Measurements from ENCODE around the gene ABI3BP.

ABI3BP gene

GRCh38 chr3:100761951-100762350 is 231.3 kb downstream of the ABI3BP start:
- H2AFZ ChIP-seq (ENCODE audit: low read length, unreplicated experiment) = no peak overlapping the region
- H3K36me3 ChIP-seq (ENCODE audit: insufficient read depth, low read length) = no peaks in the 10 kb centered on the region; the same call in none of the 2 replicates
- no peaks in the 10 kb centered on the region for H3K79me2 ChIP-seq (ENCODE audit: control insufficient read depth, insufficient read depth, low read length, unreplicated experiment)
- H3K4me3 ChIP-seq (ENCODE audit: low read depth, low read length) = no peak overlapping the region
- no peaks in the 10 kb centered on the region for H3K27me3 ChIP-seq (ENCODE audit: insufficient read depth, low read length)
- peaks cover 10% of the 10 kb centered on the region for H3K4me1 ChIP-seq (ENCODE audit: control insufficient read depth, insufficient read depth, low read length, unreplicated experiment)
- no peak overlapping the region for H3K27ac ChIP-seq (ENCODE audit: low read depth, low read length)

- no peaks in the 10 kb centered on the region for H3K27me3 ChIP-seq (ENCODE audit: insufficient read depth, low read length)
- no peaks in the 10 kb centered on the region for H3K79me2 ChIP-seq (ENCODE audit: control insufficient read depth, insufficient read depth, low read length, unreplicated experiment)
- peaks cover 10% of the 10 kb centered on the region for H3K4me1 ChIP-seq (ENCODE audit: control insufficient read depth, insufficient read depth, low read length, unreplicated experiment)
- no peak overlapping the region for H3K27ac ChIP-seq (ENCODE audit: low read depth, low read length)
- no peaks in the 10 kb centered on the region; the same call in none of the 2 replicates for H3K36me3 ChIP-seq (ENCODE audit: insufficient read depth, low read length)
- H3K4me3 ChIP-seq (ENCODE audit: low read depth, low read length) = no peak overlapping the region
- H2AFZ ChIP-seq (ENCODE audit: low read length, unreplicated experiment) = no peak overlapping the region
Measured at GRCh38 chr3:100761211-100761942, 231.8 kb downstream of the ABI3BP start.

- Histone ChIP-seq H2AFZ (ENCODE audit: low read length, unreplicated experiment) (no peak overlapping the region), H3K79me2 (ENCODE audit: control insufficient read depth, insufficient read depth, low read length, unreplicated experiment) (no peaks in the 10 kb centered on the region), H3K27me3 (ENCODE audit: insufficient read depth, low read length) (no peaks in the 10 kb centered on the region), H3K27ac (ENCODE audit: low read depth, low read length) (no peak overlapping the region), H3K4me1 (ENCODE audit: control insufficient read depth, insufficient read depth, low read length, unreplicated experiment) (peaks cover 10% of the 10 kb centered on the region), H3K4me3 (ENCODE audit: low read depth, low read length) (peak overlapping the region; percentile 21), H3K36me3 (ENCODE audit: insufficient read depth, low read length) (no peaks in the 10 kb centered on the region; the same call in 1 of the 2 replicates)
Measured at GRCh38 chr3:100760377-100760776, 232.8 kb downstream of the ABI3BP start.

- Histone ChIP-seq H3K79me2 (ENCODE audit: control insufficient read depth, insufficient read depth, low read length, unreplicated experiment) (no peaks in the 10 kb centered on the region), H3K4me1 (ENCODE audit: control insufficient read depth, insufficient read depth, low read length, unreplicated experiment) (peaks cover 10% of the 10 kb centered on the region), H3K27me3 (ENCODE audit: insufficient read depth, low read length) (no peaks in the 10 kb centered on the region), H2AFZ (ENCODE audit: low read length, unreplicated experiment) (no peak overlapping the region), H3K4me3 (ENCODE audit: low read depth, low read length) (peak overlapping the region; percentile 21; the same call in 1 of the 2 replicates), H3K36me3 (ENCODE audit: insufficient read depth, low read length) (peaks cover under 1% of the 10 kb centered on the region; the same call in 1 of the 2 replicates), H3K27ac (ENCODE audit: low read depth, low read length) (no peak overlapping the region)
Measured at GRCh38 chr3:100759950-100760349, 233.3 kb downstream of the ABI3BP start.

- H2AFZ ChIP-seq (ENCODE audit: low read length, unreplicated experiment) = no peak overlapping the region
- peaks cover 7% of the 10 kb centered on the region; the same call in 1 of the 2 replicates for H3K36me3 ChIP-seq (ENCODE audit: insufficient read depth, low read length)
- peaks cover 10% of the 10 kb centered on the region for H3K4me1 ChIP-seq (ENCODE audit: control insufficient read depth, insufficient read depth, low read length, unreplicated experiment)
- H3K27ac ChIP-seq (ENCODE audit: low read depth, low read length) = no peak overlapping the region
- no peaks in the 10 kb centered on the region for H3K27me3 ChIP-seq (ENCODE audit: insufficient read depth, low read length)
- H3K79me2 ChIP-seq (ENCODE audit: control insufficient read depth, insufficient read depth, low read length, unreplicated experiment) = no peaks in the 10 kb centered on the region
- H3K4me3 ChIP-seq (ENCODE audit: low read depth, low read length) = no peak overlapping the region
Measured at GRCh38 chr3:100759159-100759558, 234.1 kb downstream of the ABI3BP start.

- H3K27me3 ChIP-seq (ENCODE audit: insufficient read depth, low read length) = no peaks in the 10 kb centered on the region
- no peak overlapping the region for H3K27ac ChIP-seq (ENCODE audit: low read depth, low read length)
- no peak overlapping the region for H2AFZ ChIP-seq (ENCODE audit: low read length, unreplicated experiment)
- peaks cover 23% of the 10 kb centered on the region for H3K36me3 ChIP-seq (ENCODE audit: insufficient read depth, low read length)
- no peaks in the 10 kb centered on the region for H3K79me2 ChIP-seq (ENCODE audit: control insufficient read depth, insufficient read depth, low read length, unreplicated experiment)
- H3K4me3 ChIP-seq (ENCODE audit: low read depth, low read length) = no peak overlapping the region
- peaks cover 10% of the 10 kb centered on the region for H3K4me1 ChIP-seq (ENCODE audit: control insufficient read depth, insufficient read depth, low read length, unreplicated experiment)
Measured at GRCh38 chr3:100756441-100756840, 236.8 kb downstream of the ABI3BP start.

- Histone ChIP-seq H3K27me3 (ENCODE audit: insufficient read depth, low read length) (no peaks in the 10 kb centered on the region), H3K4me3 (ENCODE audit: low read depth, low read length) (no peak overlapping the region), H3K79me2 (ENCODE audit: control insufficient read depth, insufficient read depth, low read length, unreplicated experiment) (no peaks in the 10 kb centered on the region), H3K36me3 (ENCODE audit: insufficient read depth, low read length) (peaks cover 35% of the 10 kb centered on the region), H2AFZ (ENCODE audit: low read length, unreplicated experiment) (no peak overlapping the region), H3K4me1 (ENCODE audit: control insufficient read depth, insufficient read depth, low read length, unreplicated experiment) (peaks cover 5% of the 10 kb centered on the region), H3K27ac (ENCODE audit: low read depth, low read length) (no peak overlapping the region)
Measured at GRCh38 chr3:100754563-100755334, 238.5 kb downstream of the ABI3BP start.

- H3K4me1 ChIP-seq (ENCODE audit: control insufficient read depth, insufficient read depth, low read length, unreplicated experiment) = no peaks in the 10 kb centered on the region
- H3K79me2 ChIP-seq (ENCODE audit: control insufficient read depth, insufficient read depth, low read length, unreplicated experiment) = no peaks in the 10 kb centered on the region
- H3K4me3 ChIP-seq (ENCODE audit: low read depth, low read length) = no peak overlapping the region
- no peak overlapping the region for H2AFZ ChIP-seq (ENCODE audit: low read length, unreplicated experiment)
- peaks cover 43% of the 10 kb centered on the region for H3K36me3 ChIP-seq (ENCODE audit: insufficient read depth, low read length)
- no peak overlapping the region for H3K27ac ChIP-seq (ENCODE audit: low read depth, low read length)
- no peaks in the 10 kb centered on the region for H3K27me3 ChIP-seq (ENCODE audit: insufficient read depth, low read length)
Measured at GRCh38 chr3:100753846-100754245, 239.4 kb downstream of the ABI3BP start.

- no peak overlapping the region for H3K4me3 ChIP-seq (ENCODE audit: low read depth, low read length)
- no peak overlapping the region for H2AFZ ChIP-seq (ENCODE audit: low read length, unreplicated experiment)
- no peaks in the 10 kb centered on the region for H3K4me1 ChIP-seq (ENCODE audit: control insufficient read depth, insufficient read depth, low read length, unreplicated experiment)
- peaks cover 57% of the 10 kb centered on the region for H3K36me3 ChIP-seq (ENCODE audit: insufficient read depth, low read length)
- H3K27ac ChIP-seq (ENCODE audit: low read depth, low read length) = no peak overlapping the region
- no peaks in the 10 kb centered on the region for H3K27me3 ChIP-seq (ENCODE audit: insufficient read depth, low read length)
- H3K79me2 ChIP-seq (ENCODE audit: control insufficient read depth, insufficient read depth, low read length, unreplicated experiment) = no peaks in the 10 kb centered on the region
Measured at GRCh38 chr3:100748967-100749366, 244.3 kb downstream of the ABI3BP start.

- H2AFZ ChIP-seq (ENCODE audit: low read length, unreplicated experiment) = no peak overlapping the region
- H3K79me2 ChIP-seq (ENCODE audit: control insufficient read depth, insufficient read depth, low read length, unreplicated experiment) = no peaks in the 10 kb centered on the region
- no peak overlapping the region for H3K27ac ChIP-seq (ENCODE audit: low read depth, low read length)
- no peaks in the 10 kb centered on the region for H3K4me1 ChIP-seq (ENCODE audit: control insufficient read depth, insufficient read depth, low read length, unreplicated experiment)
- no peaks in the 10 kb centered on the region for H3K27me3 ChIP-seq (ENCODE audit: insufficient read depth, low read length)
- peaks cover 63% of the 10 kb centered on the region for H3K36me3 ChIP-seq (ENCODE audit: insufficient read depth, low read length)
- H3K4me3 ChIP-seq (ENCODE audit: low read depth, low read length) = no peak overlapping the region
Measured at GRCh38 chr3:100748220-100748619, 245.0 kb downstream of the ABI3BP start.
